Liver (tissue), 9 donors: ENCODE results near the gene DNAH17. TPM values are rescaled to one million over a fixed set of nuclear protein-coding genes. Genes with fewer than 3 reads are reported as not detected.

ENCODE experiments used
- DNase-seq: peaks from one replicate; pipeline ENCODE4 v3.0.0-alpha.2; 2017; ENCODE audit warnings: low spot score
- H3K27ac ChIP-seq, 2 donors: one replicate each; pipeline ENCODE4 v1.7.0; 2013; ENCODE audit warnings: inconsistent platforms in 2 of 2, low read length in 2 of 2, control low read depth in 1 of 2, low read depth in 1 of 2, mild to moderate bottlenecking in 1 of 2
- H3K27me3 ChIP-seq, 4 donors: one replicate each; pipeline versions ENCODE4 v1.6.1 to v1.7.0; 2013; ENCODE audit warnings: low read length in 3 of 4, inconsistent platforms in 1 of 4, mild to moderate bottlenecking in 1 of 4, moderate library complexity in 1 of 4; ENCODE audit not compliant: control insufficient read depth in 4 of 4, insufficient read depth in 4 of 4
- H3K36me3 ChIP-seq, 4 donors: one replicate each; pipeline versions ENCODE4 v1.6.1 to v1.7.0; 2013; ENCODE audit warnings: low read length in 3 of 4, mild to moderate bottlenecking in 3 of 4, low read depth in 1 of 4, moderate library complexity in 1 of 4; ENCODE audit not compliant: control insufficient read depth in 4 of 4, insufficient read depth in 3 of 4
- H3K4me1 ChIP-seq, 4 donors: one replicate each; pipeline versions ENCODE4 v1.6.1 to v1.7.0; 2013; ENCODE audit warnings: low read length in 3 of 4, mild to moderate bottlenecking in 3 of 4, moderate library complexity in 1 of 4; ENCODE audit not compliant: control insufficient read depth in 4 of 4, insufficient read depth in 4 of 4
- H3K4me3 ChIP-seq, 3 donors: one replicate each; pipeline versions ENCODE4 v1.6.1 to v1.7.0; 2013; ENCODE audit warnings: low read length in 3 of 3, control low read depth in 1 of 3, low read depth in 1 of 3, mild to moderate bottlenecking in 1 of 3
- H3K9ac ChIP-seq, 2 donors: one replicate each; pipeline ENCODE4 v1.7.0; 2013; ENCODE audit warnings: low read length in 2 of 2, mild to moderate bottlenecking in 2 of 2, moderate library complexity in 2 of 2, control low read depth in 1 of 2, low read depth in 1 of 2
- H3K9me3 ChIP-seq, 4 donors: one replicate each; pipeline versions ENCODE4 v1.6.1 to v1.7.0; 2013; ENCODE audit warnings: low read length in 3 of 4; ENCODE audit not compliant: control insufficient read depth in 4 of 4
- EGR1 ChIP-seq, 2 donors: IDR thresholded peaks; 2 replicates each; pipeline ENCODE4 v1.6.1; 2016 to 2018; ENCODE audit warnings: antibody characterized with exemption in 2 of 2, low read depth in 2 of 2
- FOXA1 ChIP-seq: IDR thresholded peaks from 2 replicates; pipeline ENCODE4 v1.6.1; 2016; ENCODE audit warnings: antibody characterized with exemption
- FOXA2 ChIP-seq: IDR thresholded peaks from 2 replicates; pipeline ENCODE4 v1.6.1; 2016; ENCODE audit warnings: antibody characterized with exemption
- GABPA ChIP-seq, 2 donors: IDR thresholded peaks in 1 of 2; conservative IDR thresholded peaks in 1 of 2; 2 replicates each; pipeline ENCODE4 v1.6.1; 2016; ENCODE audit warnings: antibody characterized with exemption in 2 of 2, mild to moderate bottlenecking in 1 of 2, moderate library complexity in 1 of 2
- HNF4A ChIP-seq, 2 donors: conservative IDR thresholded peaks; 2 replicates each; pipeline ENCODE4 v1.6.1; 2016; ENCODE audit warnings: antibody characterized with exemption in 2 of 2, mild to moderate bottlenecking in 2 of 2
- HNF4G ChIP-seq: IDR thresholded peaks from 2 replicates; pipeline ENCODE4 v1.6.1; 2016; ENCODE audit warnings: antibody characterized with exemption
- JUND ChIP-seq, 2 donors: IDR thresholded peaks; 2 replicates each; pipeline ENCODE4 v1.6.1; 2016; ENCODE audit warnings: antibody characterized with exemption in 2 of 2
- NR2F2 ChIP-seq: IDR thresholded peaks from 2 replicates; pipeline ENCODE4 v1.6.1; 2016; ENCODE audit warnings: antibody characterized with exemption
- RAD21 ChIP-seq, 2 donors: IDR thresholded peaks; 2 replicates each; pipeline ENCODE4 v1.6.1; 2016; ENCODE audit warnings: antibody characterized with exemption in 2 of 2, mild to moderate bottlenecking in 2 of 2
- RXRA ChIP-seq, 2 donors: IDR thresholded peaks; 2 replicates each; pipeline ENCODE4 v1.6.1; 2017 to 2018; ENCODE audit warnings: antibody characterized with exemption in 2 of 2, mild to moderate bottlenecking in 1 of 2
- SP1 ChIP-seq: IDR thresholded peaks from 2 replicates; pipeline ENCODE4 v1.6.1; 2018; ENCODE audit warnings: antibody characterized with exemption, mild to moderate bottlenecking
- TAF1 ChIP-seq: conservative IDR thresholded peaks from 2 replicates; pipeline ENCODE4 v1.6.1; 2016; ENCODE audit warnings: antibody characterized with exemption, mild to moderate bottlenecking
- YY1 ChIP-seq: IDR thresholded peaks from 2 replicates; pipeline ENCODE4 v1.6.1; 2016; ENCODE audit warnings: antibody characterized with exemption, mild to moderate bottlenecking
- WGBS: extraction: QIAGEN DNeasy Blood & Tissue Kit; methylation state at CpG from one replicate; pipeline ENCODE4 v1.1.7; 2013; 5-methylcytosine and 5-hydroxymethylcytosine counted together
- polyA plus RNA-seq, 2 donors: library from polyadenylated mRNA; stranded (reverse) in 1 of 2; unstranded in 1 of 2; fragments of 200-250 nt in 1 of 2; fragments of >200 nt in 1 of 2; fragmentation: Nextera tagmentation in 1 of 2; extraction: Ambion mirVana in 1 of 2; gene quantifications; one replicate each; pipeline versions ENCODE4 v1.2.1 to v1.2.3, GENCODE V29; 2013 to 2015
- total RNA-seq, 2 donors: library from RNA; depleted of rRNA; stranded (reverse); fragments of >200 nt; gene quantifications; one replicate each; pipeline ENCODE4 v1.2.3, GENCODE V29; 2014
- TF ChIP-seq, protein P1 (sequence below): IDR thresholded peaks from 2 replicates; pipeline ENCODE4 v1.6.1; 2016; ENCODE audit warnings: antibody characterized with exemption
- TF ChIP-seq, protein P2 (sequence below): IDR thresholded peaks from 2 replicates; pipeline ENCODE4 v1.6.1; 2016; ENCODE audit warnings: antibody characterized with exemption
- TF ChIP-seq, protein P3 (sequence below): IDR thresholded peaks from 2 replicates; pipeline ENCODE4 v1.6.1; 2016; ENCODE audit warnings: antibody characterized with exemption, mild to moderate bottlenecking
- TF ChIP-seq, protein P4 (sequence below): IDR thresholded peaks from 2 replicates; pipeline ENCODE4 v1.6.1; 2016; ENCODE audit warnings: antibody characterized with exemption
- TF ChIP-seq, protein P5 (sequence below): fragments of 150-350 bp; IDR thresholded peaks from 2 replicates; pipeline ENCODE4 v1.5.1; 2017; ENCODE audit warnings: improper control_type of control experiment, low read depth, low read length; ENCODE audit not compliant: missing input control
- donor health status: healthy.
- donor health status: healthy.
- donor health status: healthy.
- donor health status: healthy.
- donor health status: healthy.

Gene DNAH17
- total and polyA plus RNA-seq, 4 donors: 0.09 to 0.79 TPM; not detected in 2

DNA sequence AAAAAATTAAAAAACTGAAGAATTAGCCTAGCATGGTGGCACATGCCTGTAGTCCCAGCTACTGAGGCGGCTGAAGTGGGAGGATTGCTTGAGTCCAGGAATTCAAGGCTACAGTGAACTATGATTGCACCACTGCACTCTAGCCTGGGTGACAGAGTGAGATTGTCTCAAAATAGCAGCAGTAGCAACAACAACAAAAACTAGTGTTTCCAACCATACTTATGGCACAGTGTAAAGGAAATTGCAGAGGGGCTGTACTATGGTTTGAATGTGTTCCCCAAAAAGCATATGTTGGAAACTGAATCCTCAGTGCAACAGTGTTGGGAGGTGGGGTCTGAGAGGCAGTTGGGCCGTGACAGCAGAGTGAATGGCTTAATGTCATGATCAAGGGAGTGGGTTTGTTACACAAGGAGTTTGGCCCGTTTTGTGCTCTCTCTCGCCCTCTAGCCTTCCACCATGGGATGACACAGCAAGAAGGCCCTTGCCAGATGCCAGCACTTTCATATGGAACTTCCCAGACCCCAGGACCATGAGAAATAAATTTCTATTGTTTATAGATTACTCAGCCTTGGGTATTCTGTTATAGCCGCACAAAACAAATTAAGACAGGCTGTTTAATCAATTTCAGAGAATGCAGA, 128.7 kb downstream of the DNAH17 start:
- no peaks in the 10 kb centered on the region for H3K27me3 ChIP-seq
- TF ChIP-seq RXRA (IDR thresholded peaks at IDR 0.05): no peak
- TF ChIP-seq, protein P1, sequence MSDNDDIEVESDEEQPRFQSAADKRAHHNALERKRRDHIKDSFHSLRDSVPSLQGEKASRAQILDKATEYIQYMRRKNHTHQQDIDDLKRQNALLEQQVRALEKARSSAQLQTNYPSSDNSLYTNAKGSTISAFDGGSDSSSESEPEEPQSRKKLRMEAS: no peak
- no peak for TF ChIP-seq GABPA (IDR thresholded peaks at IDR 0.05 in 1 of 2, conservative IDR thresholded peaks at IDR 0.05 in 1 of 2)
- no peak for TF ChIP-seq SP1
- H3K9me3 ChIP-seq: no peaks in the 10 kb centered on the region
- no peaks in the 10 kb centered on the region for H3K36me3 ChIP-seq
- no peak overlapping the region for H3K4me3 ChIP-seq
- H3K27ac ChIP-seq: no peak overlapping the region
- 79% methylated on average over 5 of the region's 5 CpGs for WGBS
- no peaks in the 10 kb centered on the region for H3K4me1 ChIP-seq
- no peak for DNase-seq
- no peak overlapping the region for H3K9ac ChIP-seq

DNA sequence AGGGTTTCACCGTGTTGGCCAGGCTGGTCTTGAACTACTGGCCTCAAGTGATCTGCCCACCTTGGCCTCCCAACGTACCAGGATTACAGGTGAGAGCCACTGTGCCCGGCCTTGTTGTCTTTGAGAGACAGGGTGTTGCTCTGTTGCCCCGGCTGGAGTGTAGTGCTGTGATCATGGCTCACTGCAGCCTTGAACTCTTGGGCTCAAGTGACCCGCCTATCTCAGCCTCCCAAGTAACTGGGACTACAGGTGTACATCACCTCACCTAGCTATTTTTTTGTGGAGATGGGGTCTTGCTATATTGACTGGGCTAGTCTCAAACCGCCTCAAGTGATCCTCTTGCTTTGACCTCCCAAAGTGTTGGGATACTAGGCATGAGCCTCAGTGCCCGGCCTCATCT, 130.4 kb downstream of the DNAH17 start:
- no peak overlapping the region for H3K9ac ChIP-seq
- H3K9me3 ChIP-seq: no peaks in the 10 kb centered on the region
- no peak overlapping the region for H3K4me3 ChIP-seq
- H3K36me3 ChIP-seq: no peaks in the 10 kb centered on the region
- WGBS: 94% methylated on average over 7 of the region's 7 CpGs
- H3K27ac ChIP-seq: no peak overlapping the region
- no peaks in the 10 kb centered on the region for H3K4me1 ChIP-seq
- H3K27me3 ChIP-seq: no peaks in the 10 kb centered on the region
- TF ChIP-seq JUND (IDR thresholded peaks at IDR 0.05) (no peak), EGR1 (IDR thresholded peaks at IDR 0.05; ENCODE audit: low read depth in 2 of 2) (no peak), FOXA2 (no peak), NR2F2 (no peak), RXRA (IDR thresholded peaks at IDR 0.05) (no peak), SP1 (no peak), RAD21 (IDR thresholded peaks at IDR 0.05) (no peak), HNF4G (no peak), GABPA (IDR thresholded peaks at IDR 0.05 in 1 of 2, conservative IDR thresholded peaks at IDR 0.05 in 1 of 2) (no peak), HNF4A (conservative IDR thresholded peaks at IDR 0.05) (no peak), YY1 (no peak), FOXA1 (no peak), TAF1 (no peak)
- TF ChIP-seq, protein P2, sequence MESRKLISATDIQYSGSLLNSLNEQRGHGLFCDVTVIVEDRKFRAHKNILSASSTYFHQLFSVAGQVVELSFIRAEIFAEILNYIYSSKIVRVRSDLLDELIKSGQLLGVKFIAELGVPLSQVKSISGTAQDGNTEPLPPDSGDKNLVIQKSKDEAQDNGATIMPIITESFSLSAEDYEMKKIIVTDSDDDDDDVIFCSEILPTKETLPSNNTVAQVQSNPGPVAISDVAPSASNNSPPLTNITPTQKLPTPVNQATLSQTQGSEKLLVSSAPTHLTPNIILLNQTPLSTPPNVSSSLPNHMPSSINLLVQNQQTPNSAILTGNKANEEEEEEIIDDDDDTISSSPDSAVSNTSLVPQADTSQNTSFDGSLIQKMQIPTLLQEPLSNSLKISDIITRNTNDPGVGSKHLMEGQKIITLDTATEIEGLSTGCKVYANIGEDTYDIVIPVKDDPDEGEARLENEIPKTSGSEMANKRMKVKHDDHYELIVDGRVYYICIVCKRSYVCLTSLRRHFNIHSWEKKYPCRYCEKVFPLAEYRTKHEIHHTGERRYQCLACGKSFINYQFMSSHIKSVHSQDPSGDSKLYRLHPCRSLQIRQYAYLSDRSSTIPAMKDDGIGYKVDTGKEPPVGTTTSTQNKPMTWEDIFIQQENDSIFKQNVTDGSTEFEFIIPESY: no peak
- TF ChIP-seq, protein P3, sequence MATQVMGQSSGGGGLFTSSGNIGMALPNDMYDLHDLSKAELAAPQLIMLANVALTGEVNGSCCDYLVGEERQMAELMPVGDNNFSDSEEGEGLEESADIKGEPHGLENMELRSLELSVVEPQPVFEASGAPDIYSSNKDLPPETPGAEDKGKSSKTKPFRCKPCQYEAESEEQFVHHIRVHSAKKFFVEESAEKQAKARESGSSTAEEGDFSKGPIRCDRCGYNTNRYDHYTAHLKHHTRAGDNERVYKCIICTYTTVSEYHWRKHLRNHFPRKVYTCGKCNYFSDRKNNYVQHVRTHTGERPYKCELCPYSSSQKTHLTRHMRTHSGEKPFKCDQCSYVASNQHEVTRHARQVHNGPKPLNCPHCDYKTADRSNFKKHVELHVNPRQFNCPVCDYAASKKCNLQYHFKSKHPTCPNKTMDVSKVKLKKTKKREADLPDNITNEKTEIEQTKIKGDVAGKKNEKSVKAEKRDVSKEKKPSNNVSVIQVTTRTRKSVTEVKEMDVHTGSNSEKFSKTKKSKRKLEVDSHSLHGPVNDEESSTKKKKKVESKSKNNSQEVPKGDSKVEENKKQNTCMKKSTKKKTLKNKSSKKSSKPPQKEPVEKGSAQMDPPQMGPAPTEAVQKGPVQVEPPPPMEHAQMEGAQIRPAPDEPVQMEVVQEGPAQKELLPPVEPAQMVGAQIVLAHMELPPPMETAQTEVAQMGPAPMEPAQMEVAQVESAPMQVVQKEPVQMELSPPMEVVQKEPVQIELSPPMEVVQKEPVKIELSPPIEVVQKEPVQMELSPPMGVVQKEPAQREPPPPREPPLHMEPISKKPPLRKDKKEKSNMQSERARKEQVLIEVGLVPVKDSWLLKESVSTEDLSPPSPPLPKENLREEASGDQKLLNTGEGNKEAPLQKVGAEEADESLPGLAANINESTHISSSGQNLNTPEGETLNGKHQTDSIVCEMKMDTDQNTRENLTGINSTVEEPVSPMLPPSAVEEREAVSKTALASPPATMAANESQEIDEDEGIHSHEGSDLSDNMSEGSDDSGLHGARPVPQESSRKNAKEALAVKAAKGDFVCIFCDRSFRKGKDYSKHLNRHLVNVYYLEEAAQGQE: no peak
- TF ChIP-seq, protein P4, sequence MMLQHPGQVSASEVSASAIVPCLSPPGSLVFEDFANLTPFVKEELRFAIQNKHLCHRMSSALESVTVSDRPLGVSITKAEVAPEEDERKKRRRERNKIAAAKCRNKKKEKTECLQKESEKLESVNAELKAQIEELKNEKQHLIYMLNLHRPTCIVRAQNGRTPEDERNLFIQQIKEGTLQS: no peak
- TF ChIP-seq, protein P5, sequence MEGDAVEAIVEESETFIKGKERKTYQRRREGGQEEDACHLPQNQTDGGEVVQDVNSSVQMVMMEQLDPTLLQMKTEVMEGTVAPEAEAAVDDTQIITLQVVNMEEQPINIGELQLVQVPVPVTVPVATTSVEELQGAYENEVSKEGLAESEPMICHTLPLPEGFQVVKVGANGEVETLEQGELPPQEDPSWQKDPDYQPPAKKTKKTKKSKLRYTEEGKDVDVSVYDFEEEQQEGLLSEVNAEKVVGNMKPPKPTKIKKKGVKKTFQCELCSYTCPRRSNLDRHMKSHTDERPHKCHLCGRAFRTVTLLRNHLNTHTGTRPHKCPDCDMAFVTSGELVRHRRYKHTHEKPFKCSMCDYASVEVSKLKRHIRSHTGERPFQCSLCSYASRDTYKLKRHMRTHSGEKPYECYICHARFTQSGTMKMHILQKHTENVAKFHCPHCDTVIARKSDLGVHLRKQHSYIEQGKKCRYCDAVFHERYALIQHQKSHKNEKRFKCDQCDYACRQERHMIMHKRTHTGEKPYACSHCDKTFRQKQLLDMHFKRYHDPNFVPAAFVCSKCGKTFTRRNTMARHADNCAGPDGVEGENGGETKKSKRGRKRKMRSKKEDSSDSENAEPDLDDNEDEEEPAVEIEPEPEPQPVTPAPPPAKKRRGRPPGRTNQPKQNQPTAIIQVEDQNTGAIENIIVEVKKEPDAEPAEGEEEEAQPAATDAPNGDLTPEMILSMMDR: no peak
- TF ChIP-seq, protein P1: no peak
- DNase-seq: no peak
